Measurements from ENCODE around the gene KIF3B. TPM values are rescaled to one million over a fixed set of nuclear protein-coding genes. Genes with fewer than 3 reads are reported as not detected.

KIF3B gene
- total and polyA plus RNA-seq, 10 of the 15 experiments (the other 5 are each of a cell fraction or from before 2014, with no cell fraction given) = 7.4 to 37.3 (median 25.9) TPM

GRCh38 chr20:32370897-32371296, 93.4 kb downstream of the KIF3B start:
- 93% methylated on average over 2 of the region's 2 CpGs for WGBS (ENCODE audit: insufficient coverage, insufficient replicate concordance, low lambda C conversion rate, missing lambda C conversion rate)
- H3K9me3 ChIP-seq (replicated peaks; ENCODE audit: control insufficient read depth, insufficient read depth, low read length) = no peaks in the 10 kb centered on the region
- CTCF ChIA-PET = interaction anchor here (1.3 to 1.4 kb wide), 2 partner anchors 34 to 46 kb away, joined by 4 read pairs; no protein-coding TSS in a partner anchor
- no peak overlapping the region for H3K9ac ChIP-seq (ENCODE audit: control insufficient read depth, insufficient read depth, low read length)
- peaks cover 39% of the 10 kb centered on the region for H3K79me2 ChIP-seq (ENCODE audit: control insufficient read depth, insufficient read depth, low read length)
- intact Hi-C loops (cut with micrococcal nuclease; ENCODE audit: unreplicated experiment) (no loop called here), in situ Hi-C loops (cut with MboI) (no loop called here)
- DNase-seq (ENCODE audit: low read depth, low spot score) (no peak), FAIRE-seq (no peak), ATAC-seq (no peak)
- BruUV-seq (replicated peaks) = no TSS peak
- no peak overlapping the region for H3K4me3 ChIP-seq
- RAD21 ChIA-PET (ENCODE audit: unreplicated experiment) = interaction anchor here (0.9 to 1.3 kb wide), 3 partner anchors 8 to 13 kb away, joined by 3 to 4 read pairs (median 3); partner anchors contain the start of gene ASXL1
- SMC1A ChIA-PET (ENCODE audit: uncharacterized antibody, unreplicated experiment) = interaction anchor here (1.3 to 2.8 kb wide), 4 partner anchors 9 to 34 kb away, joined by 4 to 9 read pairs (median 5); no protein-coding TSS in a partner anchor
- POLR2A ChIA-PET = interaction anchor here (0.6 to 1.4 kb wide), 5 partner anchors 10 to 110 kb away, joined by 3 to 7 read pairs (median 3); no protein-coding TSS in a partner anchor
- no peaks in the 10 kb centered on the region; the same call in 1 of the 2 replicates for H4K20me1 ChIP-seq (ENCODE audit: control insufficient read depth, insufficient read depth)
- no peaks in the 10 kb centered on the region for H3K27me3 ChIP-seq (replicated peaks in 1 of 2; ENCODE audit: control insufficient read depth in 2 of 2, insufficient read depth in 2 of 2, low read length in 1 of 2)
- no peak overlapping the region for H2AFZ ChIP-seq (ENCODE audit: control insufficient read depth, low read depth, low read length)
- TF ChIP-seq ATF3 (IDR thresholded peaks at IDR 0.05; ENCODE audit: borderline replicate concordance, extremely low read depth, low read depth, low read length) (no peak), ZSCAN29 (IDR thresholded peaks at IDR 0.05) (no peak), LARP7 (IDR thresholded peaks at IDR 0.05) (no peak), JUNB (IDR thresholded peaks at IDR 0.05) (no peak), RBBP5 (conservative IDR thresholded peaks at IDR 0.05) (no peak), NKRF (conservative IDR thresholded peaks at IDR 0.05) (no peak), SREBF2 (IDR thresholded peaks at IDR 0.05; ENCODE audit: low read length) (no peak), RB1 (IDR thresholded peaks at IDR 0.05; ENCODE audit: borderline replicate concordance) (no peak), ATF2 (IDR thresholded peaks at IDR 0.05; ENCODE audit: low read length) (no peak), HDGF (IDR thresholded peaks at IDR 0.05) (no peak), BCLAF1 (IDR thresholded peaks at IDR 0.05) (no peak)
- peaks cover 28% of the 10 kb centered on the region for H3K4me1 ChIP-seq (ENCODE audit: control insufficient read depth, insufficient read depth, low read length)
- H3K4me2 ChIP-seq (ENCODE audit: control insufficient read depth, insufficient read depth) = no peak overlapping the region
- no peak overlapping the region for H3K27ac ChIP-seq (ENCODE audit: control insufficient read depth, insufficient read depth)
- H3K36me3 ChIP-seq (ENCODE audit: control insufficient read depth in 2 of 2, insufficient read depth in 2 of 2, low read length in 1 of 2) = peaks cover 6 to 24% of the 10 kb centered on the region in 2 experiments
